Retina (tissue), 1 donor: ENCODE data around the gene SYK.

Experiments used
- DNase-seq: peaks from one replicate; pipeline ENCODE4 v3.0.0-alpha.2; 2016

The SYK gene

GRCh38 chr9:90909747-90910283, 108.2 kb downstream of the SYK start:
- no peak for DNase-seq

- no peak for DNase-seq
Measured at GRCh38 chr9:90914196-90914595, 112.6 kb downstream of the SYK start.

- DNase-seq: peak; percentile 82
Measured at GRCh38 chr9:90914868-90915483, 113.4 kb downstream of the SYK start.

- DNase-seq: no peak
Measured at GRCh38 chr9:90915693-90916092, 114.1 kb downstream of the SYK start.

GRCh38 chr9:90916147-90916734, 114.6 kb downstream of the SYK start:
- no peak for DNase-seq

GRCh38 chr9:90919883-90920282, 118.3 kb downstream of the SYK start:
- no peak for DNase-seq

- no peak for DNase-seq
Measured at GRCh38 chr9:90921104-90921503, 119.5 kb downstream of the SYK start.

- DNase-seq: no peak
Measured at GRCh38 chr9:90921969-90922368, 120.3 kb downstream of the SYK start.

GRCh38 chr9:90925581-90926257, 124.1 kb downstream of the SYK start:
- no peak for DNase-seq

- DNase-seq: no peak
Measured at GRCh38 chr9:90926936-90927335, 125.3 kb downstream of the SYK start.

GRCh38 chr9:90927496-90927895, 125.9 kb downstream of the SYK start:
- DNase-seq: no peak

- DNase-seq: no peak
Measured at GRCh38 chr9:90929626-90930025, 128.0 kb downstream of the SYK start.

GRCh38 chr9:90933468-90933867, 131.8 kb downstream of the SYK start:
- no peak for DNase-seq

- no peak for DNase-seq
Measured at GRCh38 chr9:90939351-90939750, 137.7 kb downstream of the SYK start.

GRCh38 chr9:90940280-90940679, 138.7 kb downstream of the SYK start:
- no peak for DNase-seq

- DNase-seq: no peak
Measured at GRCh38 chr9:90941661-90942060, 140.0 kb downstream of the SYK start.

- DNase-seq: no peak
Measured at GRCh38 chr9:90942555-90942954, 140.9 kb downstream of the SYK start.

- no peak for DNase-seq
Measured at GRCh38 chr9:90943341-90943740, 141.7 kb downstream of the SYK start.

GRCh38 chr9:90945336-90945735, 143.7 kb downstream of the SYK start:
- no peak for DNase-seq

GRCh38 chr9:90946982-90947381, 145.4 kb downstream of the SYK start:
- DNase-seq: no peak
